H1 (cell line): Measurements from ENCODE around the gene AFG1L.
"Not testable (repeated sequence)": the region's sequence is repeated elsewhere in the genome, so short reads cannot be mapped to it uniquely, and the experiment has no call there.

Experiments used
- RAD21 ChIP-seq, 2 experiments: IDR thresholded peaks in 1 of 2; conservative IDR thresholded peaks in 1 of 2; 2 replicates each; pipeline ENCODE4 v1.6.1; 2011; ENCODE audit warnings: low read depth in 2 of 2, low read length in 2 of 2, improper control_type of control experiment in 1 of 2, inconsistent platforms in 1 of 2, mild to moderate bottlenecking in 1 of 2, moderate library complexity in 1 of 2
- SIX5 ChIP-seq: IDR thresholded peaks from 2 replicates; pipeline ENCODE4 v1.6.1; 2011; ENCODE audit warnings: mild to moderate bottlenecking, low read depth, low read length
- TF ChIP-seq, protein P1 (sequence below), 3 experiments: IDR thresholded peaks; 1 replicate in 2 of 3; 2 replicates in 1 of 3; pipeline versions ENCODE4 v1.5.1 to v1.6.1; 2011; ENCODE audit warnings: low read length in 3 of 3, mild to moderate bottlenecking in 3 of 3, inconsistent platforms in 2 of 3, low read depth in 1 of 3, moderate library complexity in 1 of 3; ENCODE audit not compliant: insufficient read depth in 1 of 3; ENCODE audit errors: control extremely low read depth in 1 of 3

DNA sequence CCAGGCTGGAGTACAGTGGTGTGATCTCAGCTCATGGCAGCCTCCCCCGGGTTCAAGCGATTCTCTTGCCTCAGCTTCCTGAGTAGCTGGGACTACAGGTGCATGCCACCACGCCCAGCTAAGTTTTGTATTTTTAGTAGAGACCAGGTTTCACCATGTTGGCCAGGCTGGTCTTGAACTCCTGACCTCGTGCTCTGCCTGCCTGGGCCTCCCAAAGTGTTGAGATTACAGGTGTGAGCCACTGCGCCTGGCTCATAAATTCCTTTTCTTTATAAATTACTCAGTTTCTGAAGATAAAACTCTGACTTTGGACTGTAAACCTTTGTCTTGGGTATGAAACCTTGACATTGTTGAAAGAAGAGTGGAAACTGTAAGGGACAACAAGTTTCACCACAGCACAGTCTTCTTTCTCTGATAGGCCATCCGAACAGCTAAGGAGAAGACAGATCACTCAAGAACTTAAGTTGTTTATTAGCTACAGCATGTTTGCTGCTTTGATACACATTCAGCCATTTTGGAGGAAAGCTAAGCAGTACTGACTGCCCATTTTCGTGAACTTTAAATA, 35.4 kb downstream of the AFG1L start:
- not testable (repeated sequence) for TF ChIP-seq SIX5; RAD21 (IDR thresholded peaks at IDR 0.05 in 1 of 2, conservative IDR thresholded peaks at IDR 0.05 in 1 of 2; ENCODE audit: low read depth in 2 of 2, low read length in 2 of 2)
- TF ChIP-seq, protein P1, sequence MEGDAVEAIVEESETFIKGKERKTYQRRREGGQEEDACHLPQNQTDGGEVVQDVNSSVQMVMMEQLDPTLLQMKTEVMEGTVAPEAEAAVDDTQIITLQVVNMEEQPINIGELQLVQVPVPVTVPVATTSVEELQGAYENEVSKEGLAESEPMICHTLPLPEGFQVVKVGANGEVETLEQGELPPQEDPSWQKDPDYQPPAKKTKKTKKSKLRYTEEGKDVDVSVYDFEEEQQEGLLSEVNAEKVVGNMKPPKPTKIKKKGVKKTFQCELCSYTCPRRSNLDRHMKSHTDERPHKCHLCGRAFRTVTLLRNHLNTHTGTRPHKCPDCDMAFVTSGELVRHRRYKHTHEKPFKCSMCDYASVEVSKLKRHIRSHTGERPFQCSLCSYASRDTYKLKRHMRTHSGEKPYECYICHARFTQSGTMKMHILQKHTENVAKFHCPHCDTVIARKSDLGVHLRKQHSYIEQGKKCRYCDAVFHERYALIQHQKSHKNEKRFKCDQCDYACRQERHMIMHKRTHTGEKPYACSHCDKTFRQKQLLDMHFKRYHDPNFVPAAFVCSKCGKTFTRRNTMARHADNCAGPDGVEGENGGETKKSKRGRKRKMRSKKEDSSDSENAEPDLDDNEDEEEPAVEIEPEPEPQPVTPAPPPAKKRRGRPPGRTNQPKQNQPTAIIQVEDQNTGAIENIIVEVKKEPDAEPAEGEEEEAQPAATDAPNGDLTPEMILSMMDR (IDR thresholded peaks at IDR 0.05; ENCODE audit: control extremely low read depth in 1 of 3, insufficient read depth in 1 of 3, low read depth in 1 of 3, low read length in 3 of 3) = not testable (repeated sequence)
